Retina (tissue), 1 donor: ENCODE measurements around the gene R3HDM2.
"Not testable (repeated sequence)": the region's sequence is repeated elsewhere in the genome, so short reads cannot be mapped to it uniquely, and the experiment has no call there.

ENCODE experiments used
- DNase-seq: peaks from one replicate; pipeline ENCODE4 v3.0.0-alpha.2; 2016

R3HDM2 gene

DNA sequence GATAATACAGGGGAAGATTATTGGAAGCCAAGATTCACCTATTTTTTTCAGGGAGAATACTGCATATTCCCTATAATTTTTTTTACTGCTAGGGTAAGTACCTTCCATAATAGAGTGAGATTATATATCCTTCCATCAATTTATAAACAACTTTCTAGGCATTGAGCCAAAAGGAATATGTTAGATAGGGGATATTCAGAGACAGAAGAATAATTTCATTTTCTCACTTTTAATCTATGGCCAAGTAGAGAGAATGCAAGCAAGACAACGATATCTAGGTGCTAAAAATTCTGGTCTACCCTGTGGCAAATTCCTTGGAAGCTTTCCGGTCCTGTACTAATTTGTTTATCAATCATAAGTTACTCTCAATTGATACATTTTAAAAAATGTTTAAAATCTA, 110.2 kb downstream of the R3HDM2 start:
- no peak for DNase-seq

DNA sequence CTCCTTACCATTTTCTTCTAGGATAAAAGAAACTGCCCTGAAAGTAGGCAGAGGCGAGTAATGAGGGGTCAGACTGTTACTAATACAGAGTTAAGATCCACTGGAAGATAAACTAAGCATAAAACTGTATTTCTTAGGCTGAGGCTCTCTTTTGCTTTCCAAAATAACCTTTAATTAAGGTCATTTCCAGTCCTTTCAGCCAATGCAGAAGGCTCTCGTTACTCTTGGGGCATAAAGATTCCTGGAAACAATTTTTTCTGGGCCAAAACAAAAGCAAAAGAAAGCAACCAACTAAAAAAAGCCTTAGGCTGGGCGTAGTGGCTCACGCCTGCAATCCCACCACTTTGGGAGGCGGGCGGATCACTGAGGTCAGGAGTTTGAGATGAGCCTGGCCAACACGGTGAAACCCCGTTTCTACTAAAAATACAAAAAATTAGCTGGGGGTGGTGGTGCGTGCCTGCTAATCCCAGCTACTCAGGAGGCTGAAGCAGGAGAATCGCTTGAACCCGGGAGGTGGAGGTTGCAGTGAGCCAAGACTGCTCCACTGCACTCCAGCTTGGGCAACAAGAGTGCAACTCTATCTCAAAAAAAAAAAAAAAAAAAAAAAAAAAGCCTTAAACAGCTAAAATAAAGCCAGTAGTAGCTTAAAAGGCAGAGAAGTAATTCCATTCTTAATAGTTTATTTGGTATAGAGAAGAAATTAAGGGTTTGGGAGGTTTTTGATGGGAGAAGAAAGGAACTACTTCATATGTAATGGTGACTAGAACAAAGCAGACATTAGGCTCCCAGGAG, 111.0 kb downstream of the R3HDM2 start:
- no peak for DNase-seq

DNA sequence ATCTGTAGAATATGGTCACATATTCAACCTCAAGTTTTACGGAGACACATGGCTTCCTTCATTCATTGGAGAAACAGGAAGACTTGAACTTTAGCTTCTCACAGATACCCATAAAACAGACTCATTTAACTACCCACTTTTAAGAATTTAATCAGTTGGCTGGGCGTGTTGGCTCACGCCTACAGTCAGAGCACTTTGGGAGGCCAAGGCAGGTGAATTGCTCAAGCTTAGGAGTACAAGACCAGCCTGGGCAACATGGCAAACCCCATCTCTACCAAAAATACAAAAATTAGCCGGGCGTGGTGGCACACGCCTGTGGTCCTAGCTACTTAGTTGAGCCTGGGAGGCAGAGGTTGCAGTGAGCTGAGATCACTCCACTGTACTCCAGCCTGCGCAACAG, 115.2 kb downstream of the R3HDM2 start:
- no peak for DNase-seq

DNA sequence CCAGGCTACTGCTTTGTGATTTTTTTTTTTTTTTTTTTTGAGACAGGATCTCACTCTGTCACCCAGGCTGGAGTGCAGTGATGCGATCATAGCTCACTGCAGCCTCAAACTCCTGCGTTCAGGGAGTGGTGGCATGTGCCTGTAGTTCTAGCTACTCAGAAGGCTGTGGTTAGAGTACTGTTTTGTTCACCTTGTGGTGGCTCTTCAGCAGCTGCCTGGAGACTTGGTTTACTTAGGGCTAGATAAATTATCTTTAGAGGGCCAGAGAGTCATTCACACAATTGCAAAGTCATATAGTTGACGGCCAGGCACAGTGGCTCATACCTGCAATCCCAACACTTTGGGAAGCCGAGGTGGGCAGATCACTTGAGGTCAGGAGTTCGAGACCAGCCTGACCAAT, 118.6 kb downstream of the R3HDM2 start:
- DNase-seq, result not testable (repeated sequence)

DNA sequence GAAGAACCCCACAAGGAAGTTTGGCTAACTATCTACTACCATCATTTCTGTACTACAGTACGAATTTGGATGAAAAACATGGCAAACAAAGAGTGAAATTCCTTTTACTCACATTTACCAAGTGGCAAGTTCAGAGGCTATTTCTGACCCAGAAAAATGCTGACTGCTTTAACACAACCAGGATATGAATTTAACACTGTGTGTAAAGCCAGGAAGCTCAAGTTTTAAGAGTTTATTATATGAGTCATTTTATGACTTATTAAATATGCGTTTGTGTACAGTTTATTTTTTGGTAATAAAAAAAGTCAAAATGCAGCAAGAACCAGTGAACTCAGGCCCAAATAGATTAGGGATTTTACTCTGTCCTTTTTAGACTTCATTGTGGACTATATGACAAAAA, 121.4 kb downstream of the R3HDM2 start:
- DNase-seq, result no peak

DNA sequence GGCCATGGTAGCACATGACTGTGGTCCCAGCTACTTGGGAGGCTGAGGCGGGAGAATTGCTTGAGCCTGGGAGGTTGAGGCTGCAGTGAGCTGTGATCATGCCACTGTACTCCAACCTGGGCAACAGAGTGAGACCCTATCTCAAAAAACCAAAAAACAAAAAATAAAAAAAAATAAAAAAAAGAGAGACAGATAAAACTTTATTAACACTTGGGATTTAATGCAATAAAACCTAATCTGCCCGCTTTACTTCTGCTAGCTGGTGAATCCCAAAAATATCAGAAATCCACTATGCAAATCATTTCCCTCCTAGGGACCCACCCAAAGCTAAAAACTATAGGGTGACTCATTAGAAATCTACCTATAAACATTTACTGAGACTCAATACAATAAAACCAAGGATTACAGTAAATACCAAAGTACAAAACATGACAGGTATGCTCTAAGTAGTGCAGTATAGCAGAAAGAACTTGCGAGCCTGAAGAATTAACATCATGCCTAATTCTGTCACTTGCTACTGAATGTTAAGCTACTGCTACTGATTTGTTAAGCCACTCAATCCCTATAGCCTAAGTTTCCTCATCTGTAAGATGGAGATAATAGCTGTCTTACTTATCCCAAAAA, 129.8 kb downstream of the R3HDM2 start:
- no peak for DNase-seq

DNA sequence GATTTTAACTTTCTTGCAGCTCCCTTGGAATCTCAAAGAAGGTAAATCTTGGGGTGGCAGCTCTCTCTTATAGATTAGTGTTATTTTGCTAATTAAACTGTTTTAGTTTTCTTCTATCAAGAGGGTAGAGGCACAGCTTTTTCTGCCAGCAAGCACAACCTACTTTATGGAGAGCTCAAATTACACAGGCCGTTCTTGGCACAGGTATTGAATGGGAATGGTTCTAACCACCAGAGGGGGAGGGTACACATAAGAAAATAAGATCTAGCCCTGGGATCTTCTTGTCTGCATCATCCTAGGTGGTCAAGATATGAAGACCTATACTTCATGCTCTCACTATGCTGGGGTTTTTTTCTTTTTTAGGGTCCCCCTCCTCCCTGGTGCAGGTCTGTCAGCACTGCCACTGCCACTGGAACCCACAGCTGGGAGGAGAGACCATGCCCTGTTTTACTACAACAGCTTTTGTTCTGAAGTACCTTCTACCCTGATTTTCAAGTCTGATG, 131.3 kb downstream of the R3HDM2 start:
- DNase-seq, result no peak

DNA sequence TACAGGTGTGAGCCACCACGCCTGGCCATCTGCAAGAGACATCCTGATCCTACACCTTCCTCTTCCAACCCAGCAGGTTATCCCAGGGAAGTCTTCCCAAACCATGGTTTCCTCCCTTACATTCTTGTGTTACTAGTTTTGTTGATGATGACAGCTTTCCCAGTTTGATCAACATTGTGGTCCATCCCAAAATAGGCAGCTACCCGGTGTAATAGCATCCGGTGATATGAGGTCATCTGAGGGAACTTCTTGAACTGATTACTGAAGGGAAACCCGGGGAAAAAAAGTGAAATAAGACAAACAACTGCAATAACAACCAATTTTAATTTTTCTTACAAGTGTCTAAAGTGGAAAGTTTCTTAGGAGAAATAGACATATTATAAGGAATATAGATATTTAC, 134.6 kb downstream of the R3HDM2 start:
- DNase-seq, result no peak

DNA sequence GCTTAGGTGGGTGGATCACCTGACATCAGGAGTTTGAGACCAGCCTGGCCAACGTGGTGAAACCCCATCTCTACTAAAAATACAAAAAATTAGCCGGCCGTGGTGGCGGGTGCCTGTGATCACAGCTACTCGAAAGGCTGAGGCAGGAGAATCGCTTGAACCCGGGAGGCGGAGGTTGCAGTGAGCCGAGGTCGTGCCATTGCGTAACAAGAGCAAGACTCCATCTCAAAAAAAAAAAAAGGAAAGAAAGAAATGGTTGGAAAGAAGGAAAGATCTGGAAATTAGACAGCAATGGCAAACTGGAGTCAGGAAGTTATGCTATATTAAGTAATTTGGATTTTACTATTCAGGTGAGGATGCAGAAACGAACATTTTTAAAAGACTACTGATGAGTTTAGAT, 148.8 kb downstream of the R3HDM2 start:
- not testable (repeated sequence) for DNase-seq

DNA sequence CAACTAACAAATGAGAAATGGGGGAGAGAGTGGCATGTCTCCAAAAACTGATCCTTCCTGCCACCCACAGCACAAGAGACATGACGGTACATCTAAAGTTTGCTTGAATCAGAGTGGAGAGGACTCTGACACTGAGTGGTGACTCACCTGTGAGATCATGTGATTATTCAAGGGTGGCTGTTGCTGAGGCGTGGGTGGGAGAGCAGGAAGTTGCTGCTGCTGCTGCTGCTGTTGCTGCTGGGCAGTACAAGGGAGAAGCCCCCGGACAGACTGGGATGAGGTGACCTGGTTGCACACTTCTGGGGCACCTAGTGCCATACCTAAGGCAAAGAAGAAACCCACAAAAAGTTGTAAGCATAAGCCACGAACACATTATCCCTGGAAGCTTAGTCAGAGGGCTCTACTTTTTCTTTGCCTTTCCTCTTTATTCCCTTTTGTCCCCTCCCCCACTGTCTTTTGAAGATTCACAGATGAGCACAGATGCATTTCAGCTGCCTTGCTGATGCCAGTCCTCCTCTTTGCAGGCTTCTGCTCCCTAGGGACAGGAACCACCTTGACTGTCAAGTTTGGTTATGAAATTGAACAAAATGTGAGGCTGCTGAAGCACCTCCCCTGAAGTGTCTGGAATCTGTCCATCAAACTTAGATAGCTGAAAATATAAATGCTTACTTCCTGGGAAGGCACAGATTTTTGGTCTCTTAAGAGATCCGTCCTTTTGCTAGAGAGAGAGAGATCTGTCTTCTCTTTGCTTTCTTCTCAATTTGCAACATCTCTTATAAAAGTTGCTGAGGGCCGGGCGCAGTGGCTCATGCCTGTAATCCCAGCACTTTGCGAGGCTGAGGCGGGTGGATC, 150.4 kb downstream of the R3HDM2 start:
- DNase-seq, result no peak

DNA sequence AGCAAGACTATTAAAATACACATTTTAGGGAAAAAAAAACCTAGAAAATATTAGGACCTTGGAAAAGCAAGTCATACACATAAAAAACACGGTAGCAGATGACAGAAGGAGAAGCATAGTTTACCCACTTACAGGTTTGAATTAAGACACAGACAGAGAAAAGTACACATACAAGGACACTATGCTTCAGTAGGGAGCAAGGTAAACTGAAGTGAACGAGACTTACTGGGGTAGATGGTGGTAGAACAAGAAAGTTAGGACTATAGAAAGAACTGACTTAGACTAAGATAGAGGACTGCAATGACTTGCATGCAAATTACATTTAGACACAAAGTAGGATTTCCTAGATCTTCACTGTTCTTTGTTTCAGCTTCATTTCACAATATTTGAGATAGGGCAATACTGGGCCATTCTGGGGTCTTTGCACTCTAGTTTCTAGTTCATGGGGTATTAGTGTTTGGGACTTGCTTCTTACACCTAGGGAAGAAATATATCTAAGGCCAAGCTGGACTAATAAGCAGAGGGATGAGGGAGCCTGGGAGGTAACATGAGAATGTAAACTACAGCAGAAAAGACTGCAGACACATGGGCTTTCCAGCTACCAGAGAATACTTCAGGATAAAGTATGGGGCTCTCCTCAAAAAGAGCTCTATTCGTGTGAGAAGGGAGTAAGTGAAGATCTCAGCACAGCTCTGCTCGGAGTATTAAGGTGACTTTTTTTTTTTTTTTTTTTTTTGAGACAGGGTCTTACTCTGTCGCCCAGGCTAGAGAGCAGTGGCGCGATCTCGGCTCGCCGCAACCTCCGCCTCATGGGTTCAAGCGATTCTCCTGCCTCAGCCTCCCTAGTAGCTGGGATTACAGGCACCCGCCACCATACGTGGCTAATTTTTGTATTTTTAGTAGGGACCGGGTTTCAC, 152.1 kb downstream of the R3HDM2 start:
- DNase-seq, result no peak

DNA sequence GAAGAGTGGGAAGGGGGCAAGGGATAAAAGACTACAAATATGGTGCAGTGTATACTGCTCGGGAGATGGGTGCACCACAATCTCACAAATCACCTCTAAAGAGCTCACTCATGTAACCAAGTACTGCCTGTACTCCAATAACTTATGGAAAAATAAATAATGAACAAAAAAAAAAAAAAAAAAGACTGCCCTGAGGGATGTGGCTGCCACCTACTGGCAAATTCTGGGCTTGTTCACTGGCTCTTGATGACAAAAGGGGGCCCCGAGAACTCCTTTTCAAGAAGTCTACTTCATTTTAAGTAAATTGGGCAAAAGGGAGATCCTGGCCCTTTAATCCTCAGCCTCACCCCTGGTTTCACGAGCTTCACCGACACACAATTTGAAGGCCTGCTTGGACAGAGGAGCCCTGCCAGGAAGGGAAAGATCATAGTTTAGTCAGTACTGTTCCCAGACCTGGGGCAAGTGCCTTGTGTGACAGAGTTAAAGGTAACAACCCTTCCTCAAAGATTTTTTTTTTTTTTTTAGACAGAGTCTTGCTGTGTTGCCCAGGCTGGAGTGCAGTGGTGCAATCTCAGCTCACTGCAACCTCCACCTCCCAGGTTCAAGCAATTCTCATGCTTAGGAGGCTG, 153.8 kb downstream of the R3HDM2 start:
- no peak for DNase-seq

DNA sequence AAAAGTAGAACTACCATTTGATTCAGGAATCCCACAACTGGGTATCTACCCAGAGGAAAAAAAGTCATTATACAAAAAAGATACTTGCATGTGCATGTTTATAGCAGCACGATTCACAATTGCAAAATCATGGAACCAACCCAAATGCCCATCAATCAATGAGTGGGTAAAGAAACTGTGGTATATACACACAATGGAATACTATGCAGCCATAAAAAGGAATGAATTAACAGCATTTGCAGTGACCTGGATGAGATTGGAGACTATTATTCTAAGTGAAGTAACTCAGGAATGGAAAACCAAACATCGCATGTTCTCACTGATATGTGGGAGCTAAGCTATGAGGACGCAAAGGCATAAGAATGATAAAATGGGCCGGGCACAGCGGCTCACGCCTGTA, 154.6 kb downstream of the R3HDM2 start:
- DNase-seq, result not testable (repeated sequence)

DNA sequence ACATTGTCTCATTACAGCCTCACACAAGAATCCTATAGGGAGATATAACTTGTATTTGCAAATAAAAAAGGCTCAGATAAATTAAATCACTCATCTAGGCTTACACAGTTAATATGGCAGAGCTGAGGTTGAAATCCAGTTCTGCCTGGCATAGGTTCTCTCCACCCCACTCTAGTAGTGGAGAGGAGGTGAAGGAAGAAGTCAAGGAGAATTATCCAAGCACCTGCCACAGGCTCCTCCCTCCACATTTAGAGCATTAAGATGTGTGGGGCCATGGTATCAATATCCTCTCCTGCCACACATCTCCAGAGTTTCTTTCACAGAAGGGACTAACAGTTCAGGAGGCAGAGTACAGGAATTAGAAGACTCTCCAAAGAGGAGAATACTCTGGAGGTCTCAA, 157.3 kb downstream of the R3HDM2 start:
- DNase-seq, result no peak

DNA sequence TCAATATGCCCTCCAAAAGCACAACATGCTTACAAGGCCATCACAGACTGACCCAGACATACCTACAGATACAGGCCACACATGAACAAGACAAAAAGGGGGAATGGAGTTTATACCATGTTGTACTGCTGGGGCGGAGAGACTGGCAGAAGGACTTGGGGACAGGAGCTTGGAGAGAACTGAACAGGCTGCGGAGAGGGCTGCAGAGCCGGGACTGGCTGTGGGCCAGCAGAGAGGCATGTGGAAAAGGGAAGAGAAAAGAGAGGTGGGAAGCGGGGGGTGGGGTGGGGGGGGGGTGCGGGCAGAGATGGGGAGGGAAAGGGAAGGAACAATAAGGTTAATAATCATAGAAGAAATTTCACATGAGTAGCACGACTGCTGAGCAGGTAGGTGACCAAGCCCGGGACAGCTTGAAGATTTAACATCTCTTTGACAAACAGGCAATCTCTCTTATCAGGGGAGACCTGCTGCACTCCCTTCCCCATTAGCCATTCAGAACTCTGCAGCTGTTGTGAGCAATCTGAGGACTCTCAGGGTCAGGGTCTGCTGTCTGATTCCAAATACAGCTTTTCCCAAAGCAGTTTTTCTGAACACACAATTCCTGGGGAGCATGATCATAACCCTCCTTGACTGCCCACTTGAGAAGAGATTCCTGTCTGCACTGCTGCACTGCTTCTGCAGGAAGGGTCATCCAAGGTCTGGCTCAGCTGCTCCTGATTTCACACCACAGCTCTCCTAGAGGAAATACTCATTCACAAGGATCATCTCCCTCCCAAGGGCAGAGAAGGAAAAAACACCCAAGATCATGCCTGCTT, 158.3 kb downstream of the R3HDM2 start:
- no peak for DNase-seq

DNA sequence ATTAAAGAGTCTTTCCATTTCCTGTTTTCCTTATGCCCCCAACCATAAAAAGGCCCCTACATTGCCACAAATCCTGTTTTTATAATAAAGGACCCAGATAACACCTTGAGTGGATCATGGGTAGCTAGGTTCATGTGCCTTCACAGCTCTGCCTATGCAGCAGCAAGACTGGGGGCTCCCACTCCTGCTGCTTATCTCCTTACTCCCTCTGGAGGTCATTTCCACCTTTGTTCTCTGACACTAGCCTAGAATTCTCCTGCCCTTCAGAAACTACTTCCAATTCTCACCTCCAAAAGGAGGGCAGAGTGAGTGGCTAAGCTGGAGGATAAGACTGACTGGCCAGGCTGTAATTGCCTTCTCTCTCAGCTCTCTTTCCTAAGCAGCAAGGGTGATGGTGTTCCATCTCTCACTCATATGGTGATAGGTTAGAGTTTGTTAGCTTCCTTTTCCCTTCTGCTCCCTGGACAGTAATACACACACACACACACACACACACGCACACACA, 159.8 kb downstream of the R3HDM2 start:
- no peak for DNase-seq

DNA sequence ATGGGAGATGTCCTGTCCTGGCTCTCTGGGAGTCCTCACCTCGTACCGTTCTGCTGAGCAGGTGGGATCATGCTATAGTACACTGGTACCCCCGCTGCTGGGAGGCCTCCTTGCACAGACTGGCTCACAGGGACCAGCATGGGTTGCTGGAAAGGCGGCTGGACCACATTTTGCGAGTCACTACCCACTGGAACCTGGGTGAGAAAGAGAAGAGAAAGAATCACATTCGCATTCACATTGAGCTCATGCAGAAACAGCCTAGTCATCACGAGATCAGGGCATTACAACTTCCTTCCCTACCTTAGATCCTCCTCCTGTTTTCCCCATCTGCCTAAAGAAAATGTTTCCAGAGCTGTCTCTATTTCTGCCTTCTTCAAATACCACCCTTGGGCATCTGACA, 162.6 kb downstream of the R3HDM2 start:
- no peak for DNase-seq

DNA sequence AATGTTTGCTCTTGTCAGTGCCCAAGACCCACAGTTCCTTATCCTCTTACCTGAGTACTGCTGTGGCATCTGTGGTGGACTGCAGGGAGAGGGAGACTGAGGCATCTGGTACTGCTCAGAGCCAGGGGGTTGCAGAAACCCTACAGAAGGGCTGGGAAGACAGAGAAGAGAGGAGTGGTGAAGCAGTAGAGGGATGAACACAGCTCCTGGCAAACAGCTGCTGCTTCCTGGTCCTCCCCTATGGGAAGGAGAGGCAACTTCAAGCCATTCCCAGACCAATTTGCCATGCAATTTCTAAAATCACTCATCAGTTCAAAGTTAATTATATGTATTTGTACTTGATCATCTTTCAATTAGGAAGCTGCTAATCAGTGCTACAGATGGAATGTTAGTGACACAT, 164.2 kb downstream of the R3HDM2 start:
- DNase-seq, result no peak

DNA sequence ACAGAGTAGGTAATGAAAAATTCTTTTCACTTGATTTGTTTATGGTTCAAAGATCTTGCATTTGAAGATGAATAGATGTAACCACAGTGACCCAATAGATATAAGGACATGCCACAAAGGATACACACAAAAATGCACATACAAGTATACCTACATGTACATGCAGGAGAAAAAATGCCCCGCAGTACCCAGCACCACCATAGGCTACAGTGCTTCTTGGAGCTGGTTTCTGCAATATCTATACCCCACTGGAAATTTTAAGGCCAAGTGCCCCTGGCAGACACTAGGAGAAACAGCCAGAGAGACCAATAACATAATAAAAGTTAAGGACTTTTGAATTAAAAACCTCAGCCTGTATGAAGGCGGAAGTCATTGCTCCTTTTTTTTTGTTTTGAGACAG, 167.7 kb downstream of the R3HDM2 start:
- DNase-seq, result no peak

DNA sequence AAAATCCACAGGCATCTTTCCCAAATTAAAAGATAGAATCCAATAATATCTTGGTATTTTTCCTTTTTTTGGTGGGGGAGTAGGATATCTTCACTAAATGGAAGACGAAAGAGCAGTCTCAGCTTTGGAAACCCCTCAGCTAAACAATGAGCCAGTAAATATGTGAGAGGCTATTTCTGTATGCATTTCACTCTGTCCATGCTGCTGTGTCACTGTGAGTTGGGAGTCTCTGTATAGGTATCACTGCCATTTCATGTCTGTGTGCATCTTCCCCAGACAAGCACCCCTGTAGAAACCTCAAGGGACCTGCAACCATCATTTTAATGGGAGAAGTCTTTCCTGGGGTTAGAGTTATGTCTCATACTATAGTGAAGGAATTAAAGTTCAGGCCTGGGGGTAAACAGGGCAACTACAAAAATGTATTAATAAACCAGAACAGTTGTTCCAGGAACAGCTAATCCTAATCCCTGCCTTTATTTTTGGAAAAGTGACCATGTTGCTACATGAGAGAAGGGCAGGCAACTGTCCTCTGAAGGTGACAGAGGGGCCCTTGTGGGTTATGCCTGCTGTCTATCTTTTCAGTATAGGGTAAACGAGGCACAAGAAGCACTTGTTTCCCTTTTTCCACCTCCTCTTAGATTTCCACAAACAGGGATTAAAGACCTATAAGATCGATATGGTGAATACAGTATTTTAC, 168.6 kb downstream of the R3HDM2 start:
- no peak for DNase-seq
